NCI-H2107 treated with DMSO at 0.1 percent for 48 hours (cell line): ENCODE data around the gene OSBPL6.
"Not testable (repeated sequence)": the region's sequence is repeated elsewhere in the genome, so short reads cannot be mapped to it uniquely, and the experiment has no call there.

Experiments used
- DNase-seq: peaks from one replicate; lab custom pipeline; 2025; ENCODE audit not compliant: unreplicated experiment; lab: John Stamatoyannopoulos, UW

Gene OSBPL6

DNA sequence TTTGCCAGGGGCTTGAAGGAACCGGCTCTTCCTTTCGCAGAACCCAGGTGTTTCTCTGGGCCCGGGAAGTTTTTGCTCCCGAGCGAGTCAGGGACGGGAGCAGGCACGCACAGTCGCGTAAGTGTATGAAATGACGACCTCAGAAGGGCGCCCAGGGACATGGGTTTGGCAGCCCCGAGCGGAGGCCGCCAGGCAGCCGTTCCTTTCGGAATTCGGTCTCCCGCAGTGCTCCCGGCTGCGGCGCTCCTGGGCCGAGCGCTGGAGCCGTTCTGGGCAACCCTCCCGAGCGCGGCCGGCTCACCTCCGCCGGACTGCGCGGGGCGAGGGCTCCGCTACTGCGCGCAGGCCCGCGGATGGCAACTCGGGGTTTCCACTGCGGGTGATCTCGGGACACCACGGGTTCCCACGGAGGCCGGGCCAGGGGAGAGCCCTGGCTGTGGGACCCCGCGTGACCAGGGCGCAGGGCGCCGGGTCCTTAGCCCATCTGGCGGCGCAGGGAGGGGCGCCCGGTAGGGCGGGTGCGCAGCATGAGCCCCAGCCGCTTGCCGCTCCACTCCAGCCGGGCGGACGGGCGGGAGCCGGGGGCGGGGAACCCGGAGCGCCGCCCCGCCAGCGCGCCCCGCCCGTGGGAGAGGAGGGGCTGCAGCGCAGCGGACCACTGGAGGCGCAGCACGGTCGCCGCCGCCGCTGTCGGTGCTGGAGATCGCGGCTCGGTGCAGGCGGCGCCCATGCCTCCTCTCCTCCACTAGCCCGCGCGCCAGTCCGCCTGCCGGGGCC lies at the start of gene OSBPL6:
TSS of gene OSBPL6 (plus strand) at position 690 of the 777 bp plus-strand sequence. CDS start 111,673 bp downstream, outside the sequence.
- DNase-seq = peak; percentile 36

DNA sequence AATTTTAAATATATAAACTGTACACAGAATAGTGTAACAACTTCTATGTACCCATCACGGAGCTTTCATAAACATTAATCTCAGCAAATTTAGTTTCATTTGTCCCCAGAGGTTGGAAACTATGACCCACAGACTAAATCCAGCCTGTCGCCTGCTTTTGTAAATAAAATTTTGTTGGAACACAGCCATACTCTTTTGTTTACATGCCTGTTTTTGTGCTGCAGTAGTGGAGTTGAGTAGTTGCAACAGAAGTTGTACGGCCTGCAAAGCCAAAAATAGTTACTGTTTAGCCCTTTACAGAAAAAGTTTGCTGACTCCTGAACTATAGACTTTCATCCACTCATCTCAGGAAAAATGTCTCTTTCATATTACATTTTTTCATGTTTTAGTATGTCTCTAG lies 42.3 kb upstream of the OSBPL6 start:
- DNase-seq = peak; percentile 26

DNA sequence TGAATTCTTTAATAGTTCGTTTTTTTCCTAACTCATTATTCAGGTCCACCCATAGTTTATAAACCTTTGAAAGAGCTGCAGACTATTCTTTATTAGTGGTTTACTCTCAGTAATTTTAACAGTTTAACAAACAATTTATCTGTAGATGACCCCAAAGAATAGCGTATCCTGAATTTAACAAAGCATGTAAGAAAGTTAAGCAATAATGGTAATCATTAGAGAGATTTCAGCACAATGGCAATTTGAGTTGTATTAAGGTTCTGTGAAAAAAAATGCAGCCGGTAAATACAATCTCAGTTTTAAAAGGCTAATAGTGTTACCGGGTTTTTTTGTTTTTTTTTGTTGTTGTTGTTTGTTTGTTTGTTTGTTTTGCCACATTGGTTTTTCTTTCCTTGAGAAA lies 41.8 kb upstream of the OSBPL6 start:
- DNase-seq = no peak

DNA sequence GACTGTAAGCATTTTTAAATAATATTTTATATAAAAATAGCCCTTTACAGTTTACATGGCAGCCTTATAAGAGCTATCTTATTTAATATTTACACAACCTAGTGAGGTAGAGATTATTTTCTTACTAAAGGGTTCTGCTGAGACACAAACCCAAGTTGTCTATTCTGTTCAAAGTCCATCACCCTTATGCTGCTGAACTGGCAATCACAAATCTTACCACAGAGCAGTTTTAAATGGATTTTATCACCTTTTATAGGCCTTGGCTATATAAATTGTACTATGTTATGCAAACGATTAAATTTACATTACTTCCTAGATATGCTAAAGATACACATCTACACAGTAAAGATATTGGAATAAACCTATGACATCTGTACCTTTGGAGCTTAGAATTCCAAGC lies 41.3 kb upstream of the OSBPL6 start:
- DNase-seq = no peak

DNA sequence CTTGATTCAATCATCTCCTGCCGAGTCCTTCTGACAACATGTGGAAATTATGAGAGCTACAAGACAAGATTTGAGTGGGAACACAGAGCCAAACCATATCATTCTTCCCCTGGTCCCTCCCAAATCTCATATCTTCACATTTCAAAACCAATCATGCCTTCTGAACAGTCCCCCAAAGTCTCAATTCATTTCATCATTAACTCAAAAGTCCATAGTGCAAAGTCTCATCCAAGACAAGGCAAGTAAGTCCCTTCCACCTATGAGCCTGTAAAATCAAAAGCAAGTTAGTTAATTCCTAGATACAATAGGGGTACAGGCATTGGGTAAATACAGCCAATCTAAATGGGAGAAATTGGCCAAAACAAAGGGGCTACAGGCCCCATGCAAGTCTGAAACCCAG lies 40.4 kb upstream of the OSBPL6 start:
- not testable (repeated sequence) for DNase-seq

DNA sequence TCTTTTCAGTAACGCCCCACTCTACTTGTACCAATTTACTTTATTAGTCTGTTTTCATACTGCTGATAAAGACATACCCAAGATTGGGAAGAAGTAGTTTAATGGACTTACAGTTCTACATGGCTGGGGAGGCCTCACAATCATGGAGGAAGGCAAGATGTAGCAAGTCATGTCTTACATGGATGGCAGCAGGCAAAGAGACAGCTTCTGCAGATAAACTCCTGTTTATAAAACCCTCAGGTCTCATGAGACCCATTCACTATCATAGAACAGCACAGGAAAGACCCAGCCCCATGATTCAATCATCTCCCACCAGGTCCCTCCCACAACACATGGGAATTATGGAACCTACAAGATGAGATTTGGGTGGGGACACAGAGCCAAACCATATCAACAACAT lies 38.8 kb upstream of the OSBPL6 start:
- no peak for DNase-seq

DNA sequence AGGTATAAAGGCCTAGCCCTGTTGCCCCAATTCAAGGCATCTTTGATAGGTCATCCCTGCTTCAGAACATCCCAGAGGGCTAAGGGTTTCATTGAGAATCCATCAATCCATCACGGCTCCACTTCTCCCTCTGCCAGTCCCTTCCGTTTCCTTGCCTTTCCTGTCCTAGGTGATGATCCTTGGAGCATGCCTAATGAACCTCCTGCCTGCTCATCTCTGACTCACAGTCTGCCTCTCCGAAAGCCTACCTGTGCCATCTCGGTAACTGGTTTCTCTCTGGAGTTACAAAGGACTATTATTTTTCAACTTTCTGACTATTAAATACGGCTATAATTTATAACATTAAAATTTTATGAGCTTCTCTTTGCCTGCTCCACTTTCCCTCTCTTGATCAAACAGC lies 36.7 kb upstream of the OSBPL6 start:
- no peak for DNase-seq

DNA sequence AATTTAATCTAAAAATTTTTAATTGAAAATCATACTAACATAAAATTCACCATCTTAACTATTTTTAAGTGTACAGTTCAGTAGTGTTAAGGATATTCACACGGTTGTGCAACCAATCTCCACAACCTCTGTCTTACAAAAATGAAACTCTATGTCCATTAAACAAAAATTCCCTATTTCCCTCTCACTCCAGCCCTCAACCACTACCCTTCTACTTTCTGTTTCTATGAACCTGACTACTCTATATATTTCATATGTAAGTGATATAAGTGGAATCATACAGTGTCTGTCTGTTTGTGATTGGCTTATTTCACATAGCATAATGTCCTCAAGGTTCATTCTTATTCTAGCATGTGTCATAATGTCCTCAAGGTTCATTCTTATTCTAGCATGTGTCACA lies 34.3 kb upstream of the OSBPL6 start:
- DNase-seq = no peak

DNA sequence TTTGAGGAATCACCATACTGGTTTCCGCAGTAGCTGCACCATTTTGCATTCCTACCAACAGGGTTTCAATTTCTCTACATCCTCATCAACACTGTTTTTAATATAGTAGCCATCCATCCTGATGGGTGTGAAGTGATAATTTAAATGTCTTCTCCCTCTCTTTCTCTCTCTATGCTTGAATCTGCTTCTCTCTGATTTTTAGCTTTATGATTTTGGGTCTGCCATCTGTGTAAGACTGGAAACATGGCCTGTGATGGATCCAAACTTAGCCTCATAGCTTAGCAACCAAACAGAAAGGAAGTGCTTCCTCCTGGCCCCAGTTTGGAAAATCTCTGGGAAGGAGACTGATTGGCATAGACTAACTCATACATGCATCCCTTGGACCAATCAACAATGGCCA lies 33.7 kb upstream of the OSBPL6 start:
- DNase-seq = no peak

DNA sequence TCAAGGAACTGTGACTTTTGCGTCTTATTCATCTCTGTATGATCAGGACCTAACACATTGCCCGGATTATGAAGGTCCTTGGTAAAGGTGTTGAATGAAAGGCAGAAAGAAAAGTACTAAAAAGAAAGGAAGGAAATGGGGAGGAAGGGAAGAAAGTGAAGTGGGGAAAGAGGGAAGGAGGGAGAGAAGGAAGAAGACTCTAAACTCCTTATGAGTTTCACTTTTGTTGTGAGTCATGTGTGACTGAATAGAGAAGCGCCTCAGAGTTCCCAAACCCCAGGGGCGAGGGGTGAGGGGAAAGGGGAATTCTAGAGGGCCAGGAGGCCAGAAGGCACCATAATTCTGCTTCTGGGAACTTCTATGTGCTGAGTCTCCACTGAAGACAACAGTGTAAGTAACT lies 30.9 kb upstream of the OSBPL6 start:
- DNase-seq = no peak

DNA sequence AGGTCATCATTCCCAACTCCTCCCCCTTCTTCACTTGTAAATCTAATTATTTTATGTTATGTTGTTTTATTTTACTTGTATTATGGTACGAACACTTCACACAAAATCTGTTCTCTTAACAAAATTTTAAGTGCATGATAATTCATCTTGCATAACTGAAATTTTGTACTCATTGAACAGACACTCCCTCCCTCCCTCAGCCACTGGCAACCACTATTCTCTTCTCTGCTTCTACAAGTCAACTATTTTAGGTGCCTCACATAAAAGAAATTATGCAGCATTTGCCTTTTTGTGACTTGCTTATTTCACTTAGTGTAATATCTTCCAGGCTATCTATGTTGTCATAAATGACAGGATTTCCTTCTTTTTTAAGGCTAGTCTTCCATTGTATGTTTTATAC lies 30.4 kb upstream of the OSBPL6 start:
- no peak for DNase-seq

DNA sequence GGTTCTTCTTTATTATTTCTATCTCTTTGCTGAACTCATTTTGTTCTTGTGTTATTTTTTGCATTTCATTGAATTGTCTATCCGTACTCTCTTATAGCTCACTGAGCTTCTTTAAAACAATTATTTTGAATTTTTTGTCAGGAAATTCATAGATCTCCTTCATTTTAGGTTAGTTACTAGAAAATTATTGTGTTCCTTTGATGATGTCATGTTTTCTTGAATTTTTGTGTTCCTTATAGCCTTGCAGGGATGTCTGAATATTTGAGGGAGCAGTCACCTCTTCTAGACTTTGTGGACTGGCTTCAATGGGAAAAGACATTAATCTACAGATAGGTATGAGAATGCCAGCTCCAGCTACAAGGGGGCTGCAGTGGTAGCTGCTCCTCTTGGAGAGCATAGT lies 20.7 kb upstream of the OSBPL6 start:
- no peak for DNase-seq

DNA sequence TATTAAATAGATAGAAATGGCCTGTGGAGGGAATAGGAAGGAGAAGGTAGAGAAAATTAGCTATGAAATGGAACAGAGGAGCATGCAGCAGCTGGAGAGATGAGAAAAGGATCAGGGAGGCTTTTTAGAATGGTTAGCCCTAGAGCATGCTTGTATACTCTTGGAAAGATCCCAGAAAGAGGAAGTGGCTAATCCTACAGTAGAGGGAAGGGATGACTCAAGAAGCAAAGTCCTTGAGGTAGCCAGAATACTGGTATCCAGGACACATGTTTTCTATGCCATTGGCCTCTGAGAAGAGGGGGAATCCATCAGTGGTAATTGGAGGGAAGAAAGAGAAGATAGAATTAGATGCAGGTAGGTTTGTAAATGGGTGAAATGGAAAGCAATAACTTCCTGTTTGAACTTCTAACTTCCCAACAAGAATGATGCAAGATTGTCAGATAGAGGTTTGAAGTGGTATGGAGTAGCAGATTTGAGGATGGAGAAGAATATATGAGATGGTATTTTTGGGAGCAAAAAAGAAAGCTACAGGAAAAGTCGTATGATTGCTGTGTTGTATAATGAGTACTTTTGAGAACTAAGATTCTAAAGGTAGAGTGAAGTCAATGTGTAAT lies 17.1 kb upstream of the OSBPL6 start:
- DNase-seq = no peak

DNA sequence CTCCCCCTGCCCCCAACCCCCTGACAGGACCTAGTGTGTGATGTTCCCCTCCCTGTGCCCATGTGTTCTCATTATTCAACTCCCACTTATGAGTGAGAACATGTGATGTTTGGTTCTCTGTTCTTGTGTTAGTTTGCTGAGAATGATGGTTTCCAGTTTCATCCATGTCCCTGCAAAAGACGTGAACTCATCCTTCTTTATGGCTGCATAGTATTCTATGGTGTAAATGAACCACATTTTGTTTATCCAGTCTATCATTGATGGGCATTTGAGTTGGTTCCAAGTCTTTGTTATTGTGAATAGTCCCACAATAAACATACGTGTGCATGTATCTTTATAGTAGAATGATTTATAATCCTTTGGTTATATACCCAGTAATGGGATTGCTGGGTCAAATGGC lies 13.7 kb upstream of the OSBPL6 start:
- DNase-seq = not testable (repeated sequence)

DNA sequence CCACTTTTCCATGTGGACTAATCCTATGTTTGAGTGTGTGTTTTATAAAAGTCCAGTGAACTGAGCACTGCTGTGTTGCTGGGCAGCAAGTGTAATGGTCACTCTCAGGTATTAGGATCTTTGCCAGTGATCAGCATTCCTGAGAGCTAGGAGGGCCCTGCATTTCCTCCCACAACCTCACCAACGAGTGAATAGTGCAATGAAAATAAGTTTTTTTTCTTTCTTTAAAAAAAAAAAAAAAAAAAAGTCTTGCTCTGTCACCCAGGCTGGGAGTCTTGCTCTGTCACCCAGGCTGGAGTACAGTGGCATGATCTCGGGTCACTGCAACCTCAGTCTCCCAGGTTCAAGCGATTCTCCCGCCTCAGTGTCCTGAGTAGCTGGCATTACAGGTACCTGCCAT lies 6.5 kb upstream of the OSBPL6 start:
- no peak for DNase-seq

DNA sequence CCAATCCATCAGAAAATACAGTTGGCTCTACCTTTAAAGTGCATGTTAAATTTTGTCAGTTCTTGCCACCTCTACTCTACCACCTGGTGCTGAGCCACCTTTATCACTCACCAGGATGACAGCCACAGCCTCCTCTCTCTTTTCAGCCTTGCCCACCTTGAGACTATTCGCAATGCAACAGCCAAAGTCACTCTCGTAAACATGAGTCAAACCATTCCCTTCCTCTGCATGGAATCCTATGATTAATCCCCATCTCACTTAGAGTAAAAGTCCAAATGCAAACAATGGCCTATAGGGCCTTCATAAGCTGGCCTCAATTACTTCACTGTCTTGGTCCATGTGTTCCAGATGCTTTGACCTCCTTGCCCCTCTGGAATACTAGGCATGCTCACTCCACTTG lies 5.8 kb upstream of the OSBPL6 start:
- DNase-seq = no peak

DNA sequence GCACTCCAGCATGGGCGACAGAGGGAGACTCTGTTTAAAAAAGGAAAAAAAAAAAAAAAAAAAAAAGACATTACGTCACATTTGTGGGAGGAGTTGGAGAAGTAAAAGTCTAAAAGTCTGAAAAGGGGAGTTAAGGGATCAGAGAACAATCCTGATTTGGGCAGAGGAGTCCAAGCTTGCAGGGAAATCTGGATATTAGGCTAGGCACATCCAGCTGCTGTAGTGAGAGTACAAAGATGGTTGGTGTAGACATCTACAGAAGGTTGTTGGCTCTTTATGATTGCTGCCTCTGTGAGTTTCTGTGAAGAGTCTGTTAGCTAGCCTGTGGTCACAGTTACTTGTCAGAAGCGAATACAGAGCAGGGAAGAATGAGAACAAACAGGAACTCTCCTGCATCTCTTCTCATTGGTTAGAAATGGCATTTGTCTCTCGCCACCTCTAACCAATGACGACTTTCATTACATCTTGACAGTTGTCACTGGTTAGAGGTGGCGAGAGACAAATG lies 3.3 kb upstream of the OSBPL6 start:
- DNase-seq = no peak

DNA sequence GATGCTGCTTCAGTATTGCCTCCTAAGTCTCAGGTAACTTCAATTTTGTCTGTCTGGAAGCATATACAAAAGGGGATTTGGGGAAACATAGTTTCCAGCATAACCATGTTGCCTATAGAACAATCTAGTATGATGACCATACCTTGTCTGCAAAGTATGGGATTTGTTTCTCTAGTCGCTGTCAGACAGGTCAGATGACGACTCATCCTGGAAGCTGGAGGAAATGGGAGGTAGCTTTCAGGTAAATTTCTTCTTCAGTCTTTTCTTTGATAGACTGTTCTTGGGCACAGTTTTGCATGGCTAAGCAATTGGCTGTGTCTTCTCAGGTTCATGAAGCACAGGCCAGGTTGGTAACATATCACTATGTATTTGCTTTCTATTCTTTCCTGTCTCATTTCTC lies 2.8 kb upstream of the OSBPL6 start:
- DNase-seq = no peak

DNA sequence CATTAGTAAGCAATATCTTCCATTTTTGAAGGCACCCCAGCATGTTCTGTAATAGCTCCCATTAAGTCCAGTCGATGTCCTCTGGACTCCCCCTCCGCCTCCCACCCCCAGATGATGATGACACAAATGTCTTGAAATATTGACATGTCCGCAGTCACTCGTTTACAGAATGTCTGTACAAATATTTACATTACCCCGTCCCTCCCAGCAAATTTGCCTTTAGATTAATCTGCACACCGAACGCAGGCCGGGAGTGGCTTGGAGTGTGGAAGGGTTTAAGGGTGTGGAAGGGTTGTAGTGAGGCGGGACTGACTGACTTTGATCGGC lies 853 bp upstream of the OSBPL6 start:
- no peak for DNase-seq

DNA sequence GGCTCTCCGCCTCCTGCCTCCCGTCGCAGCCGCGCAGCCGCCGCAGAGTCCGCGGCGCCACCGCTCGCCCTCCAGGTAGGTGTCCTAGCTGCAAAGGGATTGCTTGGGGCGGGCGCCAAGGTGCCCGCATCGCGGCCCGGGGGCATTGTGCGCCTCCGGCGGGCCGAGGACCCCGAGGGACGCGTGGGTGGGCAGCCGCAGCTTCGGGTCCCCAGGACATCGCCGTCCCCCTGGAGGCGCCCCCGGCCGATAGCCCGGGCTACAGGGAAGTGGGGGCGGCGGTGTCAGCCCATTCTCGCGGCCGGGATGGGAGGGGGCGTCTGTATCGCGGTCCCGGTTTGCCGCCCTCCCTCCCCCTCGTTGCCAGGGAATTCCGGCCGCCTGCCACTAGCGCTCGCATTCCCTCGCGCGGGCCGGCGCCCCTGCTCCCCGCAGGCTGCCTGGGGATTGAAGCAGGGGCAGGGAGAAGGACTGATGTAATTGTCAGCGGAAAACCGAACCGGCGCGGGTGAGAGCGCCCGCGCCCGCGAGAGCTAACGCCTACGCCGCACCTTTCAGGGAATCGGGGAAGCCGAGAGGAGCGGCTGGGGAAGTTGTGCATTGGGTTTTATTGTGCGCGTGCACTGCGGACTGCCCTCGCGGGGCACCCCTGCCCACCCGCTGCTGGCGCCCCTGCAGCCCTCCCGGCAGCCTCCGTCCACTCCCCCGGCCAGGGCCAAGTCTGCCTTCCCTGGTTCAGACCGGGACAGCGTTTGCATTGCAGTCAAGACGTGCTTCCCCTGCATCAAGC lies 483 bp downstream of the OSBPL6 start:
- peak; percentile 60 for DNase-seq

DNA sequence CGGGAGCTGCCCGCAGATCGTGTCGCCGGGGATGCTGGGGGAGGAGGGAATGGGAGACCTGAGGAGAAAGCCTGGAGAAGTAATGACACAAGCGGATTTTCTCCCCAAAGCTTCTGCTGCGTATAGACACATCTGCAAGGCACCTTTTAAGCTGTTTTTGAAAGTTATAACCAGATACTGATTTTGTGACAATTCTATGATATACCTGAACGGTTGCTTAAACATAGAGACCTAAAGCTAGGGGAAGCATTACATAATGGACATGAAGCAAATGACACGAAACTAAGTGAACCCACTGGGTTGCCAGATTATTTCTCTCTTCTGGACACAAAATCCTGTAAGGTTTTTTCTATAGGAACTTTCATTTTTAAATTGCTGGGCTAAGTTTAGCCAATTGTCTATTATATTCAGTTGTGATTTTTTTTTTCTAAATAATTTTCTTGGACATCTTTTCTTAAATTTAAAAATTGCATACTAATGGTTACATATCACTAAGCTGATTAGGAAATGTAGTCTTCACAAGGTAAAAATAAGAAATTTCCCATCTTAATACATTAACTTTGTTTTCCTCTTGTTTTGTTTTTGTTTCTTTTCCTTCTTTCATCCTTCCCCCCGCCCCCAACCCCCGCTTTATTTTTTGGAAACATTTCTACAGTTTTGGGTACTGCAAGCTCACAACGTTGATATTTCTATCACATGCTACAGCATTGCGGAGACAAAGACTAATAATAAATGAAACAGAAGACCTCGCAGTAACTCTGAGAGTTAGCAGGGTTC lies 1.3 kb downstream of the OSBPL6 start:
- DNase-seq = no peak
